ENCODE data around the gene WIPF3. TPM values are rescaled to one million over a fixed set of nuclear protein-coding genes. Genes with fewer than 3 reads are reported as not detected.
"Not testable (repeated sequence)": the region's sequence is repeated elsewhere in the genome, so short reads cannot be mapped to it uniquely, and the experiment has no call there.

The WIPF3 gene
- total RNA-seq, 2 donors from 2014 or later: 1.6 to 2.3 TPM

DNA sequence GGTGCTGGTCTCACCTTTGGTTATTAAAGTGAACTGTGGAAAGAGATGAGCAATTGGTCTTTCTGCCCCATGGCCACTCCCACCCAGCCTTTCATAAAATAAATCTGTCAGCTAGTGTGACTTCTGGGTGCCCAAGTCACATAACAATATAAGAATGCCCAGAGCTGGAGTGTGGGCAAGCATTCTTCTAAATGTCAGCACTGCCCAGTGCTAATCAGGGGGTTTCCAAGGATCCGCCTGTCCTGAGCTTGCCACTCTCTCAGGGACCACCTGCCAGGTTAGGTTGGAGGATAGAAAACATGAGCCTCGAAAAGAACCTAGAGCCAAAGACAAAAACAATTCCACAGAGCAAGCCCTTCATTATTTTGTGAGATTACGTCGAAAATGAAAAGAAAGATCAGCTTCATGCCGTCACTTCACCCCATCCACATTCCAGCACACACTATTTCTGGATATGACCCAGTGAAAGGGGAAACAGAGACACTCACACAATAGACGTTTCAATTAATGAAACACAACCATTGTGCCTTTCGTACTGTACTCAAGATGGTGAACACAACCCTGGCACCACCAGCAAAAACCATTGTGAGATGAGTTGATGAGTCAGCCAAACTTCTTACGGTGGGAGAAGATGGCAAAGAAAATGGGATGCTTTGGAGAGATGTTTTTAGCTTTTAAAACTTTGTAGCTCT lies 152.5 kb downstream of the WIPF3 start:
- no peak for DNase-seq
- H3K4me3 ChIP-seq: no peak overlapping the region
- H3K27ac ChIP-seq: no peak overlapping the region
- H3K9me3 ChIP-seq: no peaks in the 10 kb centered on the region
- H3K9ac ChIP-seq (ENCODE audit: low read depth in 2 of 2, low read length in 2 of 2): no peak overlapping the region
- intact Hi-C loops (cut with DNase I): no loop called here
- H3K4me1 ChIP-seq: no peaks in the 10 kb centered on the region
- no peaks in the 10 kb centered on the region for H3K27me3 ChIP-seq
- TF ChIP-seq, protein P1, sequence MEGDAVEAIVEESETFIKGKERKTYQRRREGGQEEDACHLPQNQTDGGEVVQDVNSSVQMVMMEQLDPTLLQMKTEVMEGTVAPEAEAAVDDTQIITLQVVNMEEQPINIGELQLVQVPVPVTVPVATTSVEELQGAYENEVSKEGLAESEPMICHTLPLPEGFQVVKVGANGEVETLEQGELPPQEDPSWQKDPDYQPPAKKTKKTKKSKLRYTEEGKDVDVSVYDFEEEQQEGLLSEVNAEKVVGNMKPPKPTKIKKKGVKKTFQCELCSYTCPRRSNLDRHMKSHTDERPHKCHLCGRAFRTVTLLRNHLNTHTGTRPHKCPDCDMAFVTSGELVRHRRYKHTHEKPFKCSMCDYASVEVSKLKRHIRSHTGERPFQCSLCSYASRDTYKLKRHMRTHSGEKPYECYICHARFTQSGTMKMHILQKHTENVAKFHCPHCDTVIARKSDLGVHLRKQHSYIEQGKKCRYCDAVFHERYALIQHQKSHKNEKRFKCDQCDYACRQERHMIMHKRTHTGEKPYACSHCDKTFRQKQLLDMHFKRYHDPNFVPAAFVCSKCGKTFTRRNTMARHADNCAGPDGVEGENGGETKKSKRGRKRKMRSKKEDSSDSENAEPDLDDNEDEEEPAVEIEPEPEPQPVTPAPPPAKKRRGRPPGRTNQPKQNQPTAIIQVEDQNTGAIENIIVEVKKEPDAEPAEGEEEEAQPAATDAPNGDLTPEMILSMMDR (IDR thresholded peaks at IDR 0.05): no peak
- H3K36me3 ChIP-seq: no peaks in the 10 kb centered on the region

DNA sequence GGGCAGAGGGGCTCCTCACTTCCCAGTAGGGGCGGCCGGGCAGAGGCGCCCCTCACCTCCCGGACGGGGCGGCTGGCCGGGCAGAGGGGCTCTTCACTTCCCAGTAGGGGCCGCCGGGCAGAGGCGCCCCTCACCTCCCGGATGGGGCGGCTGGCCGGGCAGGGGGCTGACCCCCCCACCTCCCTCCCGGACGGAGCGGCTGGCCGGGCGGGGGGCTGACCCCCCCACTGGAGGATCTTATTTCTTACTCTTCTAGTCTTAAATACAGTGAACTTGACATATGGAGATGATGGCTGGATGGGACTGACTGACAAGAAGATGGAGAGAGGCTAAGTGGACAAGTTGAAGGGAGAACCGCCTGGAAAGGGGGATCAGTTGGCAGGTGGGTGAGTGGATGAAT lies 155.3 kb downstream of the WIPF3 start:
- H3K4me3 ChIP-seq; H3K9me3 ChIP-seq; H3K27ac ChIP-seq; H3K9ac ChIP-seq (ENCODE audit: low read depth in 2 of 2, low read length in 2 of 2); DNase-seq; H3K27me3 ChIP-seq; H3K4me1 ChIP-seq; H3K36me3 ChIP-seq; intact Hi-C loops (cut with DNase I): not testable (repeated sequence)

DNA sequence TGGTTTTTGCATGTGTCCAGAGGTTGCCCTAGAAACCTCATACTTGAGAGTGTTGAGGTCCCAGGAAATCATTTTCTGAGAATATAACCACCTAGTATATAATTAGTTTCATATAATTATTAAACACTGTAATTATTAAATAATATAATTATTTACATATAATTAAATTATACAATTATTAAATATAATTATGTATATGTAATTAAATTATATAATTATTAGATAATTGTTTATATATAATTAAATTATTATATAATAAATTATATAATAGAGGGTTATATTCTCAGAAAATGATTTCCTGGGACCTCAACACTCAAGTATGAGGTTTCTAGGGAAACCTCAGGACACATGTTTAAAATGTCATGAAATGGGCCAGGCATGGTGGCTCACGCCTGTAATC lies 155.7 kb downstream of the WIPF3 start:
- Histone ChIP-seq H3K9me3 (no peaks in the 10 kb centered on the region), H3K4me3 (no peak overlapping the region), H3K4me1 (no peaks in the 10 kb centered on the region), H3K27me3 (no peaks in the 10 kb centered on the region), H3K9ac (ENCODE audit: low read depth in 2 of 2, low read length in 2 of 2) (no peak overlapping the region), H3K27ac (no peak overlapping the region), H3K36me3 (no peaks in the 10 kb centered on the region)
- intact Hi-C loops (cut with DNase I): no loop called here
- TF ChIP-seq, protein P1 (IDR thresholded peaks at IDR 0.05): no peak
- no peak for DNase-seq

DNA sequence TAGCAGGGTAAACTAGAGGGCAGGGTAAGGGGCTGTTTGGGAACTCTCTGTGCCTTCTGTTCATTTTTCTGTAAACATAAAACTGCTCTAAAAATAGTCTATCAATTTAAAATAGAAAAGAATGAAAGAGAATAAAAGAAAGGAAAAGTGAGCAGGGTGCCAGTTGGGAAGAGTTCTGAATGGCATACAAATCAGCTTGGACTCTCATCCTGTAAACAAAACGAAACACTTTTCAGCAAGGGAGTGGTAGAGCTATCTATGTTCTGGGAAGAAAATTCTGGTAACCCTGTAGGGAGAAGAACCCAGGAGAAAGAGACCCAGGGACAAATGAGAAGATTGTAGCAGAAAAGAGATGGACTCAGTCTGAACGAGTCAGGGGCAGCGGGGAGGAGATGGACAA lies 158.7 kb downstream of the WIPF3 start:
- intact Hi-C loops (cut with DNase I): no loop called here
- H3K4me3 ChIP-seq: no peak overlapping the region

More for the DNA sequence above, 158.7 kb downstream of the WIPF3 start:
- DNase-seq: no peak
- Histone ChIP-seq H3K9me3 (no peaks in the 10 kb centered on the region), H3K27me3 (no peaks in the 10 kb centered on the region), H3K4me1 (no peaks in the 10 kb centered on the region), H3K9ac (ENCODE audit: low read depth in 2 of 2, low read length in 2 of 2) (no peak overlapping the region), H3K36me3 (no peaks in the 10 kb centered on the region), H3K27ac (no peak overlapping the region)
- TF ChIP-seq, protein P1 (IDR thresholded peaks at IDR 0.05): no peak

Other genes starting within 250 kb of the WIPF3 start
- 100 to 1,000 TPM; 129 to 194 TPM for gene PRR15, start 242.7 kb upstream of the WIPF3 start, total RNA-seq
- gene SCRN1, start 183.3 kb downstream of the WIPF3 start, total RNA-seq: 10 to 100 TPM; 13.2 to 17.1 TPM
- gene FKBP14, start 220.2 kb downstream of the WIPF3 start, total RNA-seq: 1 to 10 TPM; 7.6 to 9.8 TPM
- gene PLEKHA8, start 221.9 kb downstream of the WIPF3 start, total RNA-seq: 10 to 100 TPM; 11.7 to 14.9 TPM